Colonic mucosa (tissue), 4 donors: Measurements from ENCODE around the gene WDR20. TPM values are rescaled to one million over a fixed set of nuclear protein-coding genes. Genes with fewer than 3 reads are reported as not detected.
"Not testable (repeated sequence)": the region's sequence is repeated elsewhere in the genome, so short reads cannot be mapped to it uniquely, and the experiment has no call there.

ENCODE experiments used
- DNase-seq: peaks from one replicate; pipeline ENCODE4 v3.0.0-alpha.2; 2020
- H3K27ac ChIP-seq: fragments of 200-600 bp; one replicate; pipeline ENCODE4 v1.8.0; 2021
- H3K27me3 ChIP-seq: fragments of 200-600 bp; one replicate; pipeline ENCODE4 v1.8.0; 2021
- H3K36me3 ChIP-seq: fragments of 200-600 bp; one replicate; pipeline ENCODE4 v1.8.0; 2021
- H3K4me1 ChIP-seq: fragments of 200-600 bp; one replicate; pipeline ENCODE4 v1.8.0; 2021; ENCODE audit warnings: mild to moderate bottlenecking
- H3K4me3 ChIP-seq: fragments of 200-600 bp; one replicate; pipeline ENCODE4 v1.8.0; 2021
- H3K9ac ChIP-seq, 2 donors: one replicate each; pipeline ENCODE4 v1.7.0; 2013; ENCODE audit warnings: control low read depth in 2 of 2, low read depth in 2 of 2, low read length in 2 of 2
- H3K9me3 ChIP-seq: fragments of 200-600 bp; one replicate; pipeline ENCODE4 v1.8.0; 2021
- CTCF ChIP-seq: fragments of 200-600 bp; IDR thresholded peaks from one replicate; pipeline ENCODE4 v1.8.0; 2022; ENCODE audit warnings: antibody characterized with exemption, mild to moderate bottlenecking
- intact Hi-C: fragments of 100-400 bp; cut with DNase I; formaldehyde crosslinking; loops from one replicate; pipeline ENCODE4 v1.14.1; 2022
- total RNA-seq, 2 donors: library from RNA; stranded (reverse); fragmentation: NEBNext Ultra II Directional in 1 of 2; extraction: Animal tissue kit (Norgen Biotek cat#: 25700) in 1 of 2; gene quantifications; one replicate each; pipeline ENCODE4 v1.2.1, GENCODE V29; 2021
- donor health status: healthy.
- donor health status: DM: no; HTN: no; CAD: no.
- donor health status: DM: no; HTN: no; CAD: no.

The WDR20 gene
- total RNA-seq, 2 donors from 2014 or later, result 30.0 to 31.2 TPM

- intact Hi-C loops, result loop anchor here (10.0 kb wide), 1 partner anchor 142 kb away; the partner anchor contains the start of gene MOK
- Histone ChIP-seq H3K4me1 (no peaks in the 10 kb centered on the region), H3K36me3 (no peaks in the 10 kb centered on the region), H3K4me3 (no peak overlapping the region), H3K9me3 (no peaks in the 10 kb centered on the region), H3K27ac (no peak overlapping the region), H3K27me3 (no peaks in the 10 kb centered on the region), H3K9ac (no peak overlapping the region)
- no peak for DNase-seq
- no peak for TF ChIP-seq CTCF
Measured at GRCh38 chr14:102162487-102162886, 22.8 kb downstream of the WDR20 start.

- DNase-seq, result no peak
- H3K9ac ChIP-seq, result no peak overlapping the region
- TF ChIP-seq CTCF, result no peak
- H3K27ac ChIP-seq, result no peak overlapping the region
- intact Hi-C loops, result loop anchor here (10.0 kb wide), 1 partner anchor 141 kb away; the partner anchor contains the start of gene MOK
- no peak overlapping the region for H3K4me3 ChIP-seq
- no peaks in the 10 kb centered on the region for H3K9me3 ChIP-seq
- no peaks in the 10 kb centered on the region for H3K27me3 ChIP-seq
- no peaks in the 10 kb centered on the region for H3K4me1 ChIP-seq
- H3K36me3 ChIP-seq, result no peaks in the 10 kb centered on the region
Measured at GRCh38 chr14:102164241-102164641, 24.5 kb downstream of the WDR20 start.

GRCh38 chr14:102164965-102165364 lies 25.3 kb downstream of the WDR20 start:
- no peak for TF ChIP-seq CTCF
- Histone ChIP-seq H3K27ac (no peak overlapping the region), H3K9me3 (no peaks in the 10 kb centered on the region), H3K9ac (no peak overlapping the region), H3K4me1 (no peaks in the 10 kb centered on the region), H3K36me3 (no peaks in the 10 kb centered on the region), H3K27me3 (no peaks in the 10 kb centered on the region), H3K4me3 (no peak overlapping the region)
- no peak for DNase-seq
- intact Hi-C loops, result loop anchor here (10.0 kb wide), 1 partner anchor 140 kb away; the partner anchor contains the start of gene MOK

GRCh38 chr14:102170061-102170460 lies 30.4 kb downstream of the WDR20 start:
- no peak overlapping the region for H3K4me3 ChIP-seq
- no peaks in the 10 kb centered on the region for H3K27me3 ChIP-seq
- DNase-seq, result no peak
- H3K9me3 ChIP-seq, result no peaks in the 10 kb centered on the region
- TF ChIP-seq CTCF, result no peak
- no peak overlapping the region for H3K9ac ChIP-seq
- no peak overlapping the region for H3K27ac ChIP-seq
- H3K4me1 ChIP-seq, result no peaks in the 10 kb centered on the region
- H3K36me3 ChIP-seq, result no peaks in the 10 kb centered on the region
- intact Hi-C loops, result no loop called here

DNA sequence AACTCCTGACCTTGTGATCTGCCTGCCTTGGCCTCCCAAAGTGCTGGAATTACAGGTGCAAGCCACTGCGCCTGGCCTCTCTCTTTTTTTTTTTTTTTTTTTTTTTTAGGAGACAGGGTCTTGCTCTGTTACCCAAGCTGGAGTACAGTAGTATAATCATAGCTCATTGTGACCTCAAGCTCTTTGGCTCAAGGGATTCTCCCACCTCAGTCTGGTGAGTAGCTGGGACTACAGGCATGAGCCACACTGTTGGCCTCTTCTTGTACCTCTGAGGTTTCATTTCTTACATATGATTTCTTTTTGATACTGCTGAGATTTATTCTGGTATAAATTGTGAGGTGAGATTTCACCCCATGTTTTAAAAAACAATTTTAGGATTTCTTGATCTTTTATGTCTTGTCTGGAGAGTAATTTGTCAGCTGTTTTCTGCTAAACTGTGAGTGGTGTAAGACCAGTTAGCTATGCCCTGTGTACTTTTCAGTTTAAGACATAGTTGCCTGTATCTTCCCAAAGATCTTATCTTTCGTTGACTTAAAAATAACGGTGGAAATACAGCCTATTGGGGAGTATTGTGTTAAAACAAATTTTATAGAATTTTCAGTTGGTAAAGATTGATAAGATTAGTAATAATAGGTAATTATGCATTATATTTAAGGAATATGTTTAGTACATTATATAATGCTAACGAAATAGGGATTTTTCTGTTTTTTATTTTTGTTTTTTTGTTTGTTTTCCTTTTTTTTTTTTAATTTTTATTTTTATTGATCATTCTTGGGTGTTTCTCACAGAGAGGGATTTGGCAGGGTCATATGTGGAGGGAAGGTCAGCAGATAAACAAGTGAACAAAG lies 31.7 kb downstream of the WDR20 start:
- Histone ChIP-seq H3K9me3 (no peaks in the 10 kb centered on the region), H3K4me1 (no peaks in the 10 kb centered on the region), H3K4me3 (no peak overlapping the region), H3K9ac (no peak overlapping the region), H3K36me3 (no peaks in the 10 kb centered on the region), H3K27me3 (no peaks in the 10 kb centered on the region), H3K27ac (no peak overlapping the region)
- intact Hi-C loops, result no loop called here
- TF ChIP-seq CTCF, result no peak
- DNase-seq, result no peak

DNA sequence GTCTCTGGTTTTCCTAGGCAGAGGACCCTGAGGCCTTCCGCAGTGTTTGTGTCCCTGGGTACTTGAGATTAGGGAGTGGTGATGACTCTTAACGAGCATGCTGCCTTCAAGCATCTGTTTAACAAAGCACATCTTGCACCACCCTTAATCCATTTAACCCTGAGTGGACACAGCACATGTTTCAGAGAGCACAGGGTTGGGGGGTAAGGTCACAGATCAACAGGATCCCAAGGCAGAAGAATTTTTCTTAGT lies 32.2 kb downstream of the WDR20 start:
- intact Hi-C loops, H3K9ac ChIP-seq, H3K27ac ChIP-seq, H3K36me3 ChIP-seq, H3K27me3 ChIP-seq, H3K4me3 ChIP-seq, DNase-seq, H3K9me3 ChIP-seq, H3K4me1 ChIP-seq: not testable (repeated sequence)

DNA sequence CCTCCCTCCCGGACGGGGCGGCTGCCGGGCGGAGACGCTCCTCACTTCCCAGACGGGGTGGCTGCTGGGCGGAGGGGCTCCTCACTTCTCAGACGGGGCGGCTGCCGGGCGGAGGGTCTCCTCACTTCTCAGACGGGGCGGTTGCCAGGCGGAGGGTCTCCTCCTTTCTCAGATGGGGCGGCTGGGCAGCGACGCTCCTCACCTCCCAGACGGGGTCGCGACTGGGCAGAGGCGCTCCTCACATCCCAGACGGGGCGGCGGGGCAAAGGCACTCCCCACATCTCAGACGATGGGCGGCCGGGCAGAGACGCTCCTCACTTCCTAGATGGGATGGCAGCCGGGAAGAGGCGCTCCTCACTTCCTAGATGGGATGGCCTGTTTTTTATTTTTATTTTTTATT lies 33.0 kb downstream of the WDR20 start:
- DNase-seq, H3K36me3 ChIP-seq, H3K27ac ChIP-seq, H3K9ac ChIP-seq, H3K9me3 ChIP-seq, H3K27me3 ChIP-seq, H3K4me1 ChIP-seq, H3K4me3 ChIP-seq, intact Hi-C loops: not testable (repeated sequence)
